ENCODE measurements around the gene FCGR3B. TPM values are rescaled to one million over a fixed set of nuclear protein-coding genes. Genes with fewer than 3 reads are reported as not detected.

Gene FCGR3B
- 0.26 TPM in 1 of 2 replicates, not detected in the other for total RNA-seq

DNA sequence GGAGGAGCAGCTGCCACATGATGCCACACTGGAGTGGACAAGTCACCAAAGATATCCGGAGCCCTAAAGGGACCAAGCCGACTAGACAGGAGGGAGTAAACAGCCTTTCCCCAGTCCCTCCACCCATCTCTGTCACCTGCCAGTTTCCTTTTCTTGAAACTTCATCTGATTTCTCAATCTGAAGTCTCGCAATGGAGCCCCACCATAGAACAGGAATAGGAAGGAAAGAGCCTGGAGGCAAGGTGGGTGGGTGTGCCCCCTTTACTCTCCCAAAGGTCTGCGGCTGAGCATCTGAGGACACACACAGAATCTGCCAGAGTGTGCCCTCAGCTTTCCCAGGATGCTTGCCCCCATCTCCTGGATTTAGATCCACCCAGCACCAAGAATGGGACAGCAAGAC is at the start of gene FCGR3B:
FCGR3B (minus strand) TSS at position 101 of the 400 bp plus-strand sequence; CDS start at position 19, 82 bp downstream.

GRCh38 chr1:161662684-161663339 is 31.8 kb upstream of the FCGR3B start, which contains the start of gene FCGR2B:
TSS of gene FCGR2B (plus strand) at chr1:161663143. CDS start at chr1:161663242, 99 bp downstream.

Other genes starting within 250 kb of the FCGR3B start
- gene FCGR2A, start 125.7 kb downstream of the FCGR3B start, total RNA-seq, result 0.26 and 0.87 TPM in 2 replicates
- 0.26 and 0.62 TPM in 2 replicates for gene HSPA6, start 106.6 kb downstream of the FCGR3B start, total RNA-seq
- not detected in 2 replicates for gene FCGR3A, start 81.4 kb downstream of the FCGR3B start, total RNA-seq
- not detected in 2 replicates for gene FCGR2B, start 32.0 kb upstream of the FCGR3B start, total RNA-seq
- gene FCRLA, start 76.1 kb upstream of the FCGR3B start, total RNA-seq, result 0.25 and 0.66 TPM in 2 replicates
- 0.79 and 1.1 TPM in 2 replicates for gene FCRLB, start 90.4 kb upstream of the FCGR3B start, total RNA-seq
- 31.1 and 32.4 TPM in 2 replicates for gene DUSP12, start 118.6 kb upstream of the FCGR3B start, total RNA-seq
- 23.3 and 24.1 TPM in 2 replicates for gene ATF6, start 135.1 kb upstream of the FCGR3B start, total RNA-seq